ENCODE data around the gene GSTA3. TPM values are rescaled to one million over a fixed set of nuclear protein-coding genes. Genes with fewer than 3 reads are reported as not detected.
"Not testable (repeated sequence)": the region's sequence is repeated elsewhere in the genome, so short reads cannot be mapped to it uniquely, and the experiment has no call there.

GSTA3 gene
- not detected for total RNA-seq

- H3K36me3 ChIP-seq = no peaks in the 10 kb centered on the region
- intact Hi-C loops (cut with DNase I) = no loop called here
- no peak for TF ChIP-seq POLR2A (IDR thresholded peaks at IDR 0.05)
- TF ChIP-seq, protein P1, sequence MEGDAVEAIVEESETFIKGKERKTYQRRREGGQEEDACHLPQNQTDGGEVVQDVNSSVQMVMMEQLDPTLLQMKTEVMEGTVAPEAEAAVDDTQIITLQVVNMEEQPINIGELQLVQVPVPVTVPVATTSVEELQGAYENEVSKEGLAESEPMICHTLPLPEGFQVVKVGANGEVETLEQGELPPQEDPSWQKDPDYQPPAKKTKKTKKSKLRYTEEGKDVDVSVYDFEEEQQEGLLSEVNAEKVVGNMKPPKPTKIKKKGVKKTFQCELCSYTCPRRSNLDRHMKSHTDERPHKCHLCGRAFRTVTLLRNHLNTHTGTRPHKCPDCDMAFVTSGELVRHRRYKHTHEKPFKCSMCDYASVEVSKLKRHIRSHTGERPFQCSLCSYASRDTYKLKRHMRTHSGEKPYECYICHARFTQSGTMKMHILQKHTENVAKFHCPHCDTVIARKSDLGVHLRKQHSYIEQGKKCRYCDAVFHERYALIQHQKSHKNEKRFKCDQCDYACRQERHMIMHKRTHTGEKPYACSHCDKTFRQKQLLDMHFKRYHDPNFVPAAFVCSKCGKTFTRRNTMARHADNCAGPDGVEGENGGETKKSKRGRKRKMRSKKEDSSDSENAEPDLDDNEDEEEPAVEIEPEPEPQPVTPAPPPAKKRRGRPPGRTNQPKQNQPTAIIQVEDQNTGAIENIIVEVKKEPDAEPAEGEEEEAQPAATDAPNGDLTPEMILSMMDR (IDR thresholded peaks at IDR 0.05) = no peak
- no peak for DNase-seq
- H3K27me3 ChIP-seq = no peaks in the 10 kb centered on the region
- WGBS, 2 donors = 89 to 100% methylated on average over 2 of the region's 2 CpGs
- H3K9me3 ChIP-seq = no peaks in the 10 kb centered on the region
- no peak within 1 kb of the TSS for H3K4me3 ChIP-seq
- H3K27ac ChIP-seq = no peak within 1 kb of the TSS
- H3K4me1 ChIP-seq = peaks cover 0 to 4% (median 0%) of the 10 kb centered on the region in 3 donors
These were observed at the start of gene GSTA3 for GRCh38 chr6:52909531-52909930. TSS of gene GSTA3 (minus strand) at chr6:52909698. CDS start at chr6:52905834, 3,864 bp downstream.

DNA sequence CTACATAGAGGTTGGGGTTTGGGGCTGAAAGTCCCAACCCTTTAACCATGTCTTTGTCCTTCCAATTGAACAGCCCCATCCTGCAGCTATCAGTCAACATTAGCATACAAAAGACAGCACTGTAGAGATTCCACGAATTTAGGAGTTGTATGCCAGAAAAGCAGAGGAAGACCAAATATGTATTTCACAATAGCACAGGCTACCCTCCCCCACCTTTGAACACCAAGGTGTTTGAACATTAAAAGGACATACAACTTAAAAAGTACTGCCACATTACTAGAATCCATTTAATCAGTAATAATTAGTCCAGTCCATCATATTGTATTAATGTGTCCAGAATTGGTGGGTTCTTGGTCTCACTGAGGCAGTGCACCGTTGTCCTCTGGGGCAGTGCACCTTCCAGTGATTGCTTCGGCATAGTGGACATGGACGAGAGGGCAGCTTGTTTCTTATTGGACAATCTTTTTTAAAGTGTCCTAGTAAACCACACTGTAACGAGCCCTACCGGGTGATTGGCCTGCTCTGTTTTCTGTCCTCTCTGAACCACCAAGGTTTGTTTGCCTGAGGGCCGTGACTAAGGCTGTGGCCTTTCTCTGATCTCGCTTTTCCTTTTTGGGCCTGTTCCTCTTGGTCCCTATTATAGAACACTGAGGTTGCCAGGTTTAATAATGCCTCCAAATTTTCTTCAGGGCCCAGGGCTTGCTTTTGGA is 49.2 kb upstream of the GSTA3 start:
- 54 to 61% methylated on average over 8 of the region's 8 CpGs for WGBS, 2 donors
- no peak overlapping the region for H3K4me3 ChIP-seq
- no peak for TF ChIP-seq POLR2A (IDR thresholded peaks at IDR 0.05)
- TF ChIP-seq, protein P1 (IDR thresholded peaks at IDR 0.05) = no peak

GRCh38 chr6:52955871-52956270 is 46.4 kb upstream of the GSTA3 start:
- WGBS, 2 donors = 77 to 83% methylated on average over 7 of the region's 7 CpGs
- H3K9me3 ChIP-seq = no peaks in the 10 kb centered on the region
- H3K27ac ChIP-seq = no peak overlapping the region
- H3K4me3 ChIP-seq = no peak overlapping the region
- intact Hi-C loops (cut with DNase I) = no loop called here
- no peak for TF ChIP-seq POLR2A (IDR thresholded peaks at IDR 0.05)
- TF ChIP-seq, protein P1 (IDR thresholded peaks at IDR 0.05) = no peak
- no peaks in the 10 kb centered on the region for H3K27me3 ChIP-seq
- peaks cover 0 to 7% (median 0%) of the 10 kb centered on the region in 3 donors for H3K4me1 ChIP-seq
- H3K36me3 ChIP-seq = no peaks in the 10 kb centered on the region
- DNase-seq = no peak

More for the DNA sequence above, 49.2 kb upstream of the GSTA3 start:
- Histone ChIP-seq H3K36me3 (no peaks in the 10 kb centered on the region), H3K4me1 (peaks cover 0 to 7% (median 0%) of the 10 kb centered on the region in 3 donors), H3K9me3 (no peaks in the 10 kb centered on the region), H3K27ac (no peak overlapping the region), H3K27me3 (no peaks in the 10 kb centered on the region)
- intact Hi-C loops (cut with DNase I) = no loop called here
- no peak for DNase-seq

- intact Hi-C loops (cut with DNase I) = no loop called here
- Histone ChIP-seq H3K27ac (no peak overlapping the region), H3K36me3 (no peaks in the 10 kb centered on the region), H3K4me3 (no peak overlapping the region), H3K27me3 (no peaks in the 10 kb centered on the region), H3K4me1 (peaks cover 0 to 7% (median 0%) of the 10 kb centered on the region in 3 donors), H3K9me3 (no peaks in the 10 kb centered on the region)
- DNase-seq = no peak
- TF ChIP-seq, protein P1 (IDR thresholded peaks at IDR 0.05) = no peak
- no peak for TF ChIP-seq POLR2A (IDR thresholded peaks at IDR 0.05)
- WGBS, 2 donors = 59 to 69% methylated on average over 6 of the region's 6 CpGs
These were observed 44.7 kb upstream of the GSTA3 start for GRCh38 chr6:52953911-52954839.

DNA sequence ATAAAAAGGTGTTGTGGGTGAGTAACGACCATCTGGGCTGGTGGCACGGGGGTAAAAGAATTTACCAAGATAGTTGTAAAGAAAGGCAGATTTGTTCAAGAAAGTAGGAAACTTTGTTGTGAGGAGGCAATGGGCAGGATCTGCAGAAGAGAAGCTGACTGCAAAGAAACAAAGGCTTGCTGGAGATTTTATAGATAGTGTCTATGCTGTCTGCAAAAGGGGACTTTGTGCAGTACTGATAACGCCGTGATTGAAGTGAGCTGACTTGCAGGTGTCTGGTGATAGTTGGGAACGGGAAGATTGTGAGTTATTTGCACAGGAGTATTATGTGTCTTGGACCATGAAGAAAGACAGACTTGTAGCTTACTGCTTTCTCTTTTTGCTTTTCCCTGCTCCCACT is 36.8 kb upstream of the GSTA3 start:
- 26 to 48% methylated on average over 5 of the region's 5 CpGs for WGBS, 2 donors

GRCh38 chr6:52942821-52943220 is 33.3 kb upstream of the GSTA3 start:
- intact Hi-C loops (cut with DNase I); DNase-seq; H3K27me3 ChIP-seq; H3K27ac ChIP-seq; H3K9me3 ChIP-seq; H3K4me1 ChIP-seq; H3K36me3 ChIP-seq; H3K4me3 ChIP-seq: not testable (repeated sequence)
- 90 to 96% methylated on average over 8 to 10 of the region's 10 CpGs for WGBS, 2 donors

More for the DNA sequence above, 36.8 kb upstream of the GSTA3 start:
- no peaks in the 10 kb centered on the region for H3K27me3 ChIP-seq
- no peaks in the 10 kb centered on the region for H3K9me3 ChIP-seq
- intact Hi-C loops (cut with DNase I) = no loop called here
- no peak overlapping the region for H3K27ac ChIP-seq
- DNase-seq = no peak
- no peak overlapping the region for H3K4me3 ChIP-seq
- H3K36me3 ChIP-seq = no peaks in the 10 kb centered on the region
- no peaks in the 10 kb centered on the region for H3K4me1 ChIP-seq
- no peak for TF ChIP-seq POLR2A (IDR thresholded peaks at IDR 0.05)
- TF ChIP-seq, protein P1 (IDR thresholded peaks at IDR 0.05) = no peak
